Amygdala (tissue), 56 donors: ENCODE measurements around the gene PPFIA1.

Experiments used
- DNase-seq, 56 donors: peaks; one replicate each; lab custom pipeline; 2025; lab: John Stamatoyannopoulos, UW

PPFIA1 gene

GRCh38 chr11:70270104-70270876 lies at the start of gene PPFIA1:
Gene PPFIA1, plus strand, starts transcription at chr11:70270690. Its CDS starts 1,483 bp downstream, at chr11:70272173.
- DNase-seq, result peak; percentile 28 to 97 (median 87)

- no peak for DNase-seq
Measured at GRCh38 chr11:70220920-70221319, 49.6 kb upstream of the PPFIA1 start.

- peak in 8 of 56 donors; percentile 13 to 38 (median 22) for DNase-seq
Measured at GRCh38 chr11:70225681-70226177, 44.8 kb upstream of the PPFIA1 start.

GRCh38 chr11:70226183-70226582 lies 44.3 kb upstream of the PPFIA1 start:
- DNase-seq, result no peak

GRCh38 chr11:70226967-70227366 lies 43.5 kb upstream of the PPFIA1 start:
- DNase-seq, result no peak

GRCh38 chr11:70229737-70230136 lies 40.8 kb upstream of the PPFIA1 start:
- no peak for DNase-seq

- no peak for DNase-seq
Measured at GRCh38 chr11:70230151-70230839, 40.2 kb upstream of the PPFIA1 start.

GRCh38 chr11:70230840-70231710 lies 39.4 kb upstream of the PPFIA1 start:
- DNase-seq, result no peak

GRCh38 chr11:70233034-70233433 lies 37.5 kb upstream of the PPFIA1 start:
- DNase-seq, result no peak

- no peak for DNase-seq
Measured at GRCh38 chr11:70233511-70233934, 37.0 kb upstream of the PPFIA1 start.

GRCh38 chr11:70233962-70234361 lies 36.5 kb upstream of the PPFIA1 start:
- no peak for DNase-seq

GRCh38 chr11:70240337-70240736 lies 30.2 kb upstream of the PPFIA1 start:
- no peak for DNase-seq

GRCh38 chr11:70241709-70242108 lies 28.8 kb upstream of the PPFIA1 start:
- DNase-seq, result no peak

- no peak for DNase-seq
Measured at GRCh38 chr11:70242885-70243284, 27.6 kb upstream of the PPFIA1 start.

GRCh38 chr11:70243912-70244652 lies 26.4 kb upstream of the PPFIA1 start:
- no peak for DNase-seq

GRCh38 chr11:70244698-70245097 lies 25.8 kb upstream of the PPFIA1 start:
- DNase-seq, result no peak

GRCh38 chr11:70246196-70246595 lies 24.3 kb upstream of the PPFIA1 start:
- DNase-seq, result no peak

GRCh38 chr11:70247042-70247709 lies 23.3 kb upstream of the PPFIA1 start:
- no peak for DNase-seq

GRCh38 chr11:70247710-70248072 lies 22.8 kb upstream of the PPFIA1 start:
- peak in 1 of 56 donors; percentile 33 for DNase-seq
